HG02642 (cell line): ENCODE results near the gene TKFC.

Experiments used
- ATAC-seq: cut with Tn5 transposase; IDR thresholded peaks from one replicate; pipeline ENCODE4 v1.9.1; 2021; ENCODE audit warnings: mild to moderate bottlenecking; ENCODE audit not compliant: unreplicated experiment, poor library complexity

Gene TKFC, protein sequence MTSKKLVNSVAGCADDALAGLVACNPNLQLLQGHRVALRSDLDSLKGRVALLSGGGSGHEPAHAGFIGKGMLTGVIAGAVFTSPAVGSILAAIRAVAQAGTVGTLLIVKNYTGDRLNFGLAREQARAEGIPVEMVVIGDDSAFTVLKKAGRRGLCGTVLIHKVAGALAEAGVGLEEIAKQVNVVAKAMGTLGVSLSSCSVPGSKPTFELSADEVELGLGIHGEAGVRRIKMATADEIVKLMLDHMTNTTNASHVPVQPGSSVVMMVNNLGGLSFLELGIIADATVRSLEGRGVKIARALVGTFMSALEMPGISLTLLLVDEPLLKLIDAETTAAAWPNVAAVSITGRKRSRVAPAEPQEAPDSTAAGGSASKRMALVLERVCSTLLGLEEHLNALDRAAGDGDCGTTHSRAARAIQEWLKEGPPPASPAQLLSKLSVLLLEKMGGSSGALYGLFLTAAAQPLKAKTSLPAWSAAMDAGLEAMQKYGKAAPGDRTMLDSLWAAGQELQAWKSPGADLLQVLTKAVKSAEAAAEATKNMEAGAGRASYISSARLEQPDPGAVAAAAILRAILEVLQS

DNA sequence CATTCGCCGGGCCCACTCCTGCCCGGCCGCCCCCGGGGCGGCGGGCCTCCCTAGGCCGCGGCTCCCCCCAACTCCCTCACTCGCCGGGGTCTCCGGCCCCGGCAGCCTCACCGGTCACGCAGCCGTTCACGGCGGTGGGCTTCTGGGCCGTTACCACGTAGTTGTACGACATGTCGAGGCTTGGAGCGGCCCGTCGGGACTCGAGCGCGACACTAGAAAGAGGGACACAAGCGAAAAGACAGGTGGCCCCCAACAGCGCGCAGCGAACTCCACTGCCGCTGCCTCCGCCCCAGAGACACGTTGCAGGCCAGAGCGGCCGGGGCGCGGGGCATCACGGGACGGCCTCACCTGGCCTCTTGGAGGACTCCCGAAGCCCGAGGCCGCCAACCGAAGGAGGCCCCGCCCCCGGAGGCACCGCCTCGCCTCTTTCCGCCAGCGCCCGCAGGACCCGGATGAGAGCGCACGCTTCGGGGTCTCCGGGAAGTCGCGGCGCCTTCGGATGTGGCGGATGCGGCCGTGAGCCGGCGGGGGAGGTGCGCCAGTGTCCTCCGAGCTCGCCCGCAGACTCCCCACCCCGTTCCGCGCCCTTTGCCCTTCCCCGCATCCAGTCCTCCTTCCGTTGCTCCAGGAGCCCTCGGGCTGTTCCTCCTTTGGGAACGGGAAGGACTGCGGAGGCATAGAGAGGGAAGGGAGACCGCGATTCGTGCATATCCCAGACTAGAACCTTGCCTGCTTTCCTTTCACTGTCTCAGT is at the start of gene TKFC, which contains the start of gene DDB1:
Gene TKFC, plus strand, starts transcription at position 432 of the 753 bp plus-strand sequence. CDS start 1,501 bp downstream, outside the sequence.
Gene DDB1, minus strand, starts transcription at position 309 of the 753 bp plus-strand sequence. Its CDS starts 137 bp downstream, at position 172.
- peak; percentile 93 for ATAC-seq

DNA sequence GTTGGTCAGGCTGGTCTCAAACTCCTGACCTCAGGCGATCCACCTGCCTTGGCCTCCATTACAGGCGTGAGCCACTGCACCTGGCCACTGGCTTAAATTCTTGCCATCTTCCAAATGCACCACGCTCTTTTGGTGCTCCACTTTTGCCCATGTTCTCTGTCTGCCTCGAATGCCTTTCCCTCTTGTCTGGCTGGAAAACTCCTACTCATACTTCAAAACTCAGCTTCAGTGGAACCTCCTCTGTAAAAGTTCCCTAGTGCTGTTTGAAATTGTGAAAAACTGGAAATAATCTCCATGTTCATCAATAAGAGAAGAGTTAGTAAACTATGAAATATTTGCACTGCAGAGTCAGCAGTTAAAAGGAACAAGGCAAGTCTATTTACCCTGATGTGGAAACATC is 49.4 kb upstream of the TKFC start:
- no peak for ATAC-seq

DNA sequence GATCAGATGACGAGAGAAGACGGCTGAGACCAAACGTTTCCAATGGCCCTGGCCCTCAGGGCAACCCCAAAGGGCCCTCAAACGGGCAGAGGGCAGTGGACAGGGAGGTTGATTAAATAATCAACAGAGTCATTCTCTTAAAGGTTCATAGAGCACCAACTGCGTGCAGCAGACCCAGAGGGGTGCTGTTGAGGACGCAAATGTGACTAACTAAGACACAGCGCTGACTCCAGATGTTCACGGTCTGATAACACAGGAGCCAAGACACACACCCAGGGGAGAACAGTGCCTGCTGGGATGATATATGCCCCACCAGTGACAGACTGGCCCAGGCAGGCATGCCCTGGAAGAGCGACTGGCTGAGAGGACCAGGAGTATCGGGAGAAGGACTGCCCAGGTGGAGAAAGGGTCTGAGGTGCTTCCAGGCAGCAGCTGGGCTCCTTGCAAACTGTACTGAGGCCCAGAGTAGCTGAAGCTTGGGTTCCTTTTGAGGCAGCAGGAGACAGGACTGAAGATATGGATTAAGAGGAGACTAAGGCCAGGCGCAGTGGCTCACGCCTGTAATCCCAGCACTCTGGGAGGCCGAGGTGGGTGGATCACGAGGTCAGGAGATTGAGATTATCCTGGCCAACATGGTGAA is 45.6 kb upstream of the TKFC start:
- ATAC-seq = no peak

DNA sequence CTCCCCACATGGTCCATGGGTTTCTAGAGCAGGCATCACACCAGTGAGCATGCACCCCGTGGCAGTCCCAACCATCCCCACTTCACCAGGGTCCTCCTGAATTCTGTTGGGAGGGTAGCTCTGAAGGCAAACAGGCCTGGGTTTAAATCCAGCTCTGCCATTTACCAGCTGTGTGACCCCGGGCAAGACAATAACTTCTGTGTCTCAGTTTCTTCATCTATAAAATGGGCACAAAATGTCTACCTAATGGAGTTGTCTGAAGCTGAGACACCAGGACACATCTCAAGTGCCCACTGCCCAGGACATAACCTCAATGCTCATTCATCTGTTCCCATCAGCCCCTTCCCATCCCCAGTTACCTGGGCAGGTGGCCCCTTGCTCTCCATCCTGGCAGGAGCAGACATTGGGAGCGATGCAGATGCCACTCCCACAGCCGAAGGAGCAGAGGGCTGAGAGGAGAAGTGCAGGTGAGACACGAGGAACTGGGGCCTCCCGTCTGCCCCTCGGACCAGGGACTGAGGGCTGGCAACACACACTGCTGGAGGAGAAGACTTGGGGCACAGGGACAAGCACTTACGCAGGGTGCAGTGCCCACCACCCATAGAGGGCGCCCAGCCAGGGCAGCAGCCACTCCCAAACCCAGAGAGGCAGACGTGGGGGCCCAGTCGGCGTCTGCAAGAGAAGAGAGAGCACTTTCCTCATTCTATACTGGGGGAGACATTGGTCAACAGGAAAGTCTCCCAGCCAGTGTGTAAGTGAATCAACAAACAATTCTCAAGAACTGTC is 41.9 kb upstream of the TKFC start:
- no peak for ATAC-seq

DNA sequence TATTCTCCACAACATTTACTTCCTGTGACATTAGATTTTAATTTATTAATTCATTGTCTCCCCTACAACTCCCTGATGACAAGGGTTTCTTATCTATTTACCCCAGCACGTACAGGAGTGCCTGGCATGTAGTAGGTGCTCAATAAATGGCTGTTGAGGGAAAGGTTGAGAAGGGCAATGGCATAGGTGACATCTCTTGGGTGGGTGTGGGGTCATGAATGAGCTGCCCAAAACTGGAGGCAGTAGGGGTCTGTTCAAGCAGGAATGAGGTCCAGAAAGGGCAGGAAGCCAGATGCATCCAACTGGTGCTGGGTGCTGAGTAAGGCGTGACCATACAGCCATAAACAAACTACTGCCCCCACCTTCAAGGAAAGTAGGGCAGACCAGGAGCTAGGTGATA is 40.7 kb upstream of the TKFC start:
- ATAC-seq = no peak

DNA sequence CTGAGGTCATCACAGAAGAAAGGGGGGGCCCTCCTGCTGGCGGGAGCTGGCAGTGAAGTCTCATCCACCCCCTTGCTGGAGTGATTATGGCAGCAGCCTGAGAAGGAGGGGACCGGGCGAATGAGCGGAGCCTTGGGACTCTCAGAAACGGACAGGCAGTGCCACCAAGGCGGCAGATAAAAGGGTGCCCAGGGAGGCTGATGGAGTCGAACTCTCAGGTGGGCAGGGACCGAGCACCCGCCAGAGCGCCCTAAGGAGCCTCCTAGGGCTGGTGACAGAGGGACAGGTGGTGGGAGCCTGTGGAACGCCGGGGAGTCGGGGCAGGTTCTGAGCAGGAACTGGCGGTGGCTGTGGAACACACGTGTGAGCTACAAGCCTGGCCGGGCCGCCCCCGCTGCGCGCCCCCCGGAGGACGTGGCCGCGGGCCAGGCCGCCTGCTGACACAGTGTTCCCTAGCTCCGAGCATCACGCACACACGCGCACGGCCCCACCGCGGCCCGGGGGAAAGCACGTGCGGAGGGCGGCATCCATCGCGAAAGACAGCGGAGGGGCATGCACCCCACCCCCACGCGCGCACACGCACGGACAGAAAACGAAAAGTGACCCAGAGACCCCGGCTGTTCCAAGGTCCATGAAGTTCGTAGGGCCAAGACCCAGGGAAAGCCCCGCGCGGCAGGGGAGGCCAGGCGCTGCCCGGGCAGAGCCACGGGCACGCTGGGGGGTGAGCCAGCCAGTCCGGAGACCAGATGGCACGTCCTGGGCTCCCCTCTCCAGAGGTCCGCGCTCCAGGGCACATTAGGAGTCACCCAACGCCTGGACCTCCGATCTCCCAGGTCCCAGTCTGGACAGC is 38.9 kb upstream of the TKFC start:
- ATAC-seq = peak; percentile 36

DNA sequence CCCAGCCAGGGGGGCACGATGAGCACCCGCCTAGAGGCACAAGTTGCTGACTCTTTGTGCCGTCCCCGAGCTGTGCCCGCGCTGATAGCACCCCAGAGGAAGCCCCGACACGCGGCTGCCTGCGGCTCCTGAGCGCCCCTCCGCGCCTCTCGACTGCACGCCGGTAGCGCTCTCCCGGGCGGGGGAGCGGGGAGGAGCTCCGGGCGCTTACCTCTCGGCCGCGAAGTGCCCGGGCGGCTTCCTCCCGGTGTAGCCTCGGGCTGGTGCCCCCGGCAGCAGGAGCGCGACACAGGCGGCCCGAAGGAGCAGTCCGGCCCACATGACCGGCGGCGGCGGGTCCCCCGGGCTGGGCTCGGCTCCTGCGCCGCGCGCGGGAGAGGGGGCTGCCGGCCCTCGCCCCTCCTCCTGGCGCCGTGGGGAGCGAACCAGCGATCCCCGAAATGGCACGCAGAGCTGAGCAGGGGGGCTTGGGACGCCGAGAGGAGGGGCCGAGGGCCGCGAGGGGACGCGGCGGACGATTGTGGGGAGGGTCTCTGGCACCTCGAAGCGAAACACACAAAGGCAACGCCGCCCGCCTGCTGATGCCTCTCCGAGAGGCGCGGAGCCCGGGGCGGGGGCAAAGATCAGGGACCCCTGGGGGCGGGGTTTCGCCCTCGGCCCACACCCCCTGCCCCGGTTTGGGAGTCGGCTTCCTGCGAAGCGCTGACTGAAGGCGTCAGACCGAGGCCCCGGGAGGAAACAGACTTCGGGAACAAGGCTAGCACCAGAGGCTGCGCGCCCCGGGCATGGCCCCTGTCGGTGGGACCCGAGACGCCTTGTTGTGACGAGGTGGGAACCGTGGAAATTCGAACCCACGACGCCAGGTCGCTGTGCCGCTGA is 38.1 kb upstream of the TKFC start, which contains the start of gene VWCE:
Gene VWCE, minus strand, starts transcription at position 600 of the 879 bp plus-strand sequence. Its CDS starts 279 bp downstream, at position 321.
- peak; percentile 73 for ATAC-seq

DNA sequence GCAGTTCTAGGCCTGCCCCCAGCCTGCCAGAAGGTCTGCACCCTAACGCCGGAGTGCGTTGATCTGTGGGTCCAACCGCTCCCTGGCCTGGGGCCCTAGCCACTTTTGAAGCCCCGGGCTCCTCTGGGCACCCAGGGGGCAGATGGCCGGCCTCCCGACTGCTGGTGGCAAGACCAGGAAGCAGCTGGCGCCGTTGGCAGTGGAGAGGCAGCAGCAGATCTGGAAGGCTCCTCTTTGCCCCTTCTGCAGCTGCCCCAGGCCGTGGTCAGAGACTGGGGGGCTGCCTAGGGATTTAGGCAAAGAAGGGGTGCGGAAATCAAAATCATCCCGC is 37.5 kb upstream of the TKFC start:
- no peak for ATAC-seq

DNA sequence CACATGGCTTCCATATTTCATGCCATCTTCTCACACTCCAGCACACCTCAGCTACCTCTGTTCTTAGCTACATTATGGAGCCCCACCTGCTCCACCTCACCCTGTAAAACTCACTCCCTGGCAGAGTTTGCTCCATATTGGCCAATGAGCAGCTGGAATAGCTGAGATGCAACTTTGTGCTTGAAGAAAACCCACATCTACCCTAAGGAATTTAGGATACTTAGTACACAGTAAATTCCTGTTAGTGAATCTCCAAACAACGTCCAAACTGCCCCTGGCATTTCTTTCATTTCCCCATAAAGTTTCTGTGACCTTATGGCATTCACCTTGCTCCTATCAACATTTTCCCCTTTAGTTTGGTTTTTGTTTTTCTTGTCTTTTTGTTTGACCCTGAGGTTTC is 35.7 kb upstream of the TKFC start:
- ATAC-seq = no peak

DNA sequence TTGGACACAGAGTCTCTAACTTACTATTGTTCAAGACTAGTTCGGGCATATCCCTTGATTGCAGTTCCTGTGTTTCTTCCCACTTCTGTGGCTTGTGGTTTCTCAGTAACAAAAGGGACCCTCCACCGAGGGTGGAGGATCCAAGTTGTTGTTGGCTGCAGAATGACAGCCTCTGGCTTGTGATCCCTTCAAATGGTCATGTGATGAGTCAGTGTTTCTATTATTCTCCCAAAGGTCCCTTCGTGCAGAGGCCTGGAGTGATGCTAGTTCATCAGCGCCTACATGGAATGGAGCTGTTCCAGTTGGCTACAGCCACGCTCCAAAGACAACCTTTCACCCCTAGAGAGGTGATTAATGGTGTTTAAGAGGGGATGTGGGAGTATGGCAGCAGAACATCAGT is 35.3 kb upstream of the TKFC start:
- no peak for ATAC-seq

DNA sequence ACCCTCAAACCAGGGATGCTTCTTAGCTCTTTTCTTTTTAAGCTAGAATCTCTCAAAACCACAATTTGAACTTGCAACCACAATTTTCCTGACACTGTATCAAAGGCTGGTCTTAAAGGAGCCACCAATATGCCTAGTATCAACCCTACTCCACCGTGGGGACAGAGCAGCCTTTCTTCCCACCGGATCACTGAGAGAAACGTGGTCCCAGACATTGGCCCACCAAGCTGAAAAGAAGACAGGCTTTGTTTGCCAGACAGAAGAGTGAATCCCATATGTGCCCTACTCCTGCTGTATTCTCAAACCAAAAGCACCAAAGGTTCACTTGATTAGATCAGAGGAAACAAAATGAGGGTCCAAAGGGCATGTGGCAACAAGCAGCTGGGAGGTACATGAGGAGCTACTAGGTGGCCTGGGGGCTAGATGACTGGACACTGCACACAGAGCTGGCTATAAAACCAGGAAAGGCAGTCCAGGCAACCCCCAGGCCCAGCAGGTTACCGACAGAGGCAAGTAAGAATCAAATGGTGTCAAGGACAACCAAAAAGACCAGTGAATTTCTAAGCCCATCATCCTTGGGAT is 34.3 kb upstream of the TKFC start:
- no peak for ATAC-seq

DNA sequence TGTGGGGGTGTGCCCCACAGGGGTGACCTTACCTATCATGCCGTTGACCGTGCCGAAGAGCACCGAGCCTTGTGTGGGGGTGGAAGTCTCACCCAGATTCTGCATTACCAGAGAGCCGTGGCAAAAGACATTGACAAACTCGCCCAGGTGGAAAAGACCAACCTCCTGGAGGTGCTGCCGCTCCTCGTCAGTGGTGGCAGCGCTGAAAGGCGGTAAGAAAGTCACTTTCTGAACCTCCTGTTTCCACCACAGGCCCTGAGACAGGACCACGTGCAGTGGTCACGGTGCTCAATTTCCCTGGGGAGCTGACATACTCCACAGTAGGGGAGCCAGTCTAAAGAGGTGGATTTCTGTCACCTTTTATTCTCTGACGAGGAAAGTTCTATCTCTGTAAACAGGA is 30.5 kb upstream of the TKFC start:
- no peak for ATAC-seq

DNA sequence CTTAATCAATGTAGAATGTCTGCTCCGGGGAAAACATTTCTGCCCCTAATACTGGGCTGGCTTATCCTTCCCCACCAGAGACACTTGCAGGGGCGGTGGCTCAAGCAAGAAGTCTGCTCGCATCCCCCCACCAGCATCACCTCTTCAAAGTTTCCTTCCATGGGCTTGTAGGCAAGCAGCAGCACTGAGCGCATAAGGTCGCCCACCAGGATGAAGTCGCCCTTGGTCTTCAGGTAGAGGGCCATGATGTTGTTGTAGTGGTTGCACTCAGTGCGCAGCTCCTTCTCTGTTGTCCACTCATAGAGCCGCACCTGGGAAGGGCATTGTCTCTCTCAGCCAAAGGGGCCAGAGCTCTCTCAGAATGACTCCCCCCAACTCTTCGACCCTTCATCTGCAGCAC is 29.3 kb upstream of the TKFC start:
- no peak for ATAC-seq

DNA sequence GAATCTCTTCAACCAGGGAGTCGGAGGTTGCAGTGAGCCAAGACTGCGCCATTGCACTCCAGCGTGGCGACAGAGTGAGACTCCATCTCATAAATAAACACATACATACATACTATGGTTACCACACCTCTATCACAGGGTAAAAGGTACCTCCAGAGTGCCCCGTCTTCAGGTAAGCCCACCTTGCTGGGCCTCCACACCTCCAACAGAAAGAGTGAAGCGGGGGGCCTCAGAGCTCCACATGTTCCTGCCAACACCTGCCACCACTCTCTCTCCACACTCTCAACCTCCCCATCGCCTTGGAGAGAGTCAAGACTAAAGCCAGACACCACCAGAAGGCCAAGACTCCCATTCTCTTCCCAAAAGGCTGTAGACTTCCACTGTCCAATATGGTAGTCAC is 27.6 kb upstream of the TKFC start:
- ATAC-seq = no peak

DNA sequence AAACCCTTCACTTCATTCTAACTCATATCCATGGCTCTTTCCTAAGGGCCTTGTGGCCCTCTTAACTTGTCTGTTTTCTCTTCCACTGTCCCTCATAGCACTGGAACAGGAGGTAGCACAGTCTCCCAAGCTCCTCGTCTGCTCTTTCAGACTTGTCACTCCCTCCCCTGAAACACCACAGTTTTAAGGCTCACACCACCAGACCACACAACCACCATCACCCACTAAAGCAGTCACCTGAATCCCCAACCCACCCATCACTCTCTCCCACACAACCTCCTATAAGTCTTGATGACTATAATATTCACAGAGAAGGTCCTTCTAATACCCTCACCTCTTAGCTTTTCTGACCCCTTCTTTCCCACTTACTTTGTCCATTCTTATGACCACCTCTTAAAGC is 26.8 kb upstream of the TKFC start:
- no peak for ATAC-seq

DNA sequence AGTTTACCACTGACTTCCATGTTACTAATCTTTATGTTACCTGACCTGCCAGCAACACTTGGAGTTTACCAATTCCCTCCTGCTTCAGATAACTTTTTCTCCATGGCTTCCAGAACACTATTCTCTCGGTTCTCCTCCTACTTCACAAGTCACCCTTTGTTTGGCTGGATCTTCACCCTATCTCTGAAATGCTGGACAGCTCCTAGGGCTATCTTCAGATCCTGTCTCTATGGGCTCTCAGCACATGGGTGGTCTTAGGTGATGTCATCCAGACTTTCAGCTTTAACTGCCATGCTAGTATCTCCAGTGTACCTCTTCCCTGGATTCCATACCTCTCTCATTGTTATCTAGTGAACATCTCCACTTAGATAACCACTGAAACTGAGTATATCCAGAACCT is 25.7 kb upstream of the TKFC start:
- ATAC-seq = no peak

DNA sequence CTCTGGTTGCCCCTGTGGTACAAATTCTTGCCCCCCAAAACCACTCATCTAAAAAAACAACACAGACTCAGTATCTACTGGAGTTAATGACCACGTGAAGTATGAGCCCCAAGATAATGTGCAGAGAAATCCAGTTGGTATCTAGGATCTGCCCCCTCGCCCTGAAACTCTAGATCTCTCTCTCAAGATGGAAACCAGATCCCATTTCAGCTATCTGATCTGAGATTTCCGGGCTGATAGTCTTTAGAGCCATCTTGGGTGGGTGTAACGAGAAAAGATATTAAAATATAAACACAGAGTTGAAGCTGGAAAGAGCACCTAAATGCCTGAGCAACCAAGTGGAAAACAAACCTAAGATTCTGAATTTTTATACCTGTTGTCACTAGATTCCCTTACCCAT is 23.9 kb upstream of the TKFC start:
- no peak for ATAC-seq

DNA sequence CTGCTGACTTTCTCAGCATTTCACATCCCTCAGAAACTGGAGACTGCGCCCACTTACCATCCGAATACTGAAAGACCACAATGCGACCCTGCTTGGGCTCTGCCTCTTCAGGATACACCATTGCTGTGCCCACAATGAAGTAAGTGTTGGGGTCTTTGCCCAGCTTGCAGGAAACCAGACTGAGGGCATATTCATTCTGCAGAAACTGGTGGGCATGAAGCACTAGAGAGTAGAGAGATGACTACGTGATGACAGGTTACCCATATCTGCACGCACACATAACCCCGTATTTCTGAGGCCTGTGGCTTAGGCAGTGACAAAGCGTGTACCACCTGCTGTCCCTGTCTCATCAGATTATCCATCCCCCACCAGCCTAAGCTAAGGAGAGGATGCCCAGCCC is 23.3 kb upstream of the TKFC start:
- ATAC-seq = no peak
